HepG2 (cell line): Measurements from ENCODE around the gene DNMT3A. TPM values are rescaled to one million over a fixed set of nuclear protein-coding genes. Genes with fewer than 3 reads are reported as not detected.

ENCODE experiments used
- BCL6 ChIP-seq: IDR thresholded peaks from 2 replicates; pipeline ENCODE4 v1.6.1; 2016; ENCODE audit warnings: missing genetic modification reagents, missing compliant biosample characterization
- DMAP1 ChIP-seq: IDR thresholded peaks from 2 replicates; pipeline ENCODE4 v1.6.1; 2016
- HOXA5 ChIP-seq: sonication (generic); formaldehyde crosslinking; IDR thresholded peaks from 2 replicates; pipeline ENCODE4 v1.4.0; 2020; ENCODE audit warnings: missing genetic modification reagents
- HOXD1 ChIP-seq: sonication (generic); formaldehyde crosslinking; IDR thresholded peaks from 2 replicates; pipeline ENCODE4 v1.5.0; 2020; ENCODE audit warnings: missing genetic modification reagents
- MATR3 ChIP-seq: sonication (generic); formaldehyde crosslinking; IDR thresholded peaks from 2 replicates; pipeline ENCODE4 v1.4.0; 2020; ENCODE audit warnings: missing genetic modification reagents
- PAX8 ChIP-seq: sonication (generic); formaldehyde crosslinking; IDR thresholded peaks from 2 replicates; pipeline ENCODE4 v1.8.0; 2022; ENCODE audit warnings: mild to moderate bottlenecking, missing genetic modification reagents, borderline replicate concordance
- TSC22D2 ChIP-seq: sonication (generic); formaldehyde crosslinking; IDR thresholded peaks from 2 replicates; pipeline ENCODE4 v1.5.1; 2020; ENCODE audit warnings: missing genetic modification reagents, mild to moderate bottlenecking, borderline replicate concordance
- ZNF33A ChIP-seq: sonication (generic); formaldehyde crosslinking; IDR thresholded peaks from 2 replicates; pipeline ENCODE4 v1.5.1; 2020; ENCODE audit warnings: missing genetic modification reagents, mild to moderate bottlenecking, moderate library complexity, borderline replicate concordance
- ZNF446 ChIP-seq: sonication (generic); formaldehyde crosslinking; IDR thresholded peaks from 2 replicates; pipeline ENCODE4 v1.5.0; 2020; ENCODE audit warnings: mild to moderate bottlenecking, missing genetic modification reagents
- ZNF496 ChIP-seq: sonication (generic); formaldehyde crosslinking; IDR thresholded peaks from 2 replicates; pipeline ENCODE4 v1.8.1; 2023; ENCODE audit warnings: mild to moderate bottlenecking, moderate library complexity, missing genetic modification reagents; ENCODE audit not compliant: insufficient replicate concordance
- ZNF570 ChIP-seq: sonication (generic); formaldehyde crosslinking; IDR thresholded peaks from 2 replicates; pipeline ENCODE4 v1.4.0; 2020; ENCODE audit warnings: mild to moderate bottlenecking, missing genetic modification reagents, borderline replicate concordance
- ZNF816 ChIP-seq: sonication (generic); formaldehyde crosslinking; IDR thresholded peaks from 2 replicates; pipeline ENCODE4 v1.8.0; 2022; ENCODE audit warnings: missing genetic modification reagents, mild to moderate bottlenecking, borderline replicate concordance
- polyA plus RNA-seq, 8 experiments: library from polyadenylated mRNA; depleted of rRNA in 3 of 8; stranded (reverse) in 7 of 8; unstranded in 1 of 8; fragments of >200 nt; fragmentation: Illumina TruSeq in 4 of 8; extraction: Trizol in 4 of 8; gene quantifications; 2 replicates each; pipeline versions ENCODE4 v1.2.1 to v1.2.3, GENCODE V29; 2011 to 2016; ENCODE audit warnings: low read depth in 4 of 8, missing spikeins in 1 of 8, mixed read lengths in 1 of 8; ENCODE audit not compliant: insufficient read depth in 1 of 8
- total RNA-seq, 5 experiments: library from RNA; depleted of rRNA; stranded (reverse); fragments of >200 nt; fragmentation: Illumina TruSeq; extraction: Trizol; gene quantifications; 2 replicates each; pipeline ENCODE4 v1.2.3, GENCODE V29; 2016; ENCODE audit warnings: low read depth in 1 of 5
- TF ChIP-seq, protein P1 (sequence below): sonication (generic); formaldehyde crosslinking; IDR thresholded peaks from 2 replicates; pipeline ENCODE4 v1.5.0; 2020; ENCODE audit warnings: mild to moderate bottlenecking, missing genetic modification reagents
- TF ChIP-seq, protein P2 (sequence below): sonication (generic); formaldehyde crosslinking; conservative IDR thresholded peaks from 2 replicates; pipeline ENCODE4 v1.4.0; 2020; ENCODE audit warnings: missing genetic modification reagents
- TF ChIP-seq, protein P3 (sequence below): sonication (generic); formaldehyde crosslinking; IDR thresholded peaks from 2 replicates; pipeline ENCODE4 v1.8.1; 2023; ENCODE audit warnings: mild to moderate bottlenecking, inconsistent platforms, moderate library complexity, missing genetic modification reagents, borderline replicate concordance
- TF ChIP-seq, protein P4 (sequence below): sonication (generic); formaldehyde crosslinking; IDR thresholded peaks from 2 replicates; pipeline ENCODE4 v1.4.0; 2020; ENCODE audit warnings: mild to moderate bottlenecking, missing genetic modification reagents
- TF ChIP-seq, protein P5 (sequence below): sonication (generic); formaldehyde crosslinking; IDR thresholded peaks from 2 replicates; pipeline ENCODE4 v1.8.1; 2023; ENCODE audit warnings: missing genetic modification reagents, mild to moderate bottlenecking, borderline replicate concordance

The DNMT3A gene
- total and polyA plus RNA-seq, 2 of the 13 experiments (the other 11 are each of a cell fraction or from before 2014, with no cell fraction given), result 14.7 to 29.1 TPM

DNA sequence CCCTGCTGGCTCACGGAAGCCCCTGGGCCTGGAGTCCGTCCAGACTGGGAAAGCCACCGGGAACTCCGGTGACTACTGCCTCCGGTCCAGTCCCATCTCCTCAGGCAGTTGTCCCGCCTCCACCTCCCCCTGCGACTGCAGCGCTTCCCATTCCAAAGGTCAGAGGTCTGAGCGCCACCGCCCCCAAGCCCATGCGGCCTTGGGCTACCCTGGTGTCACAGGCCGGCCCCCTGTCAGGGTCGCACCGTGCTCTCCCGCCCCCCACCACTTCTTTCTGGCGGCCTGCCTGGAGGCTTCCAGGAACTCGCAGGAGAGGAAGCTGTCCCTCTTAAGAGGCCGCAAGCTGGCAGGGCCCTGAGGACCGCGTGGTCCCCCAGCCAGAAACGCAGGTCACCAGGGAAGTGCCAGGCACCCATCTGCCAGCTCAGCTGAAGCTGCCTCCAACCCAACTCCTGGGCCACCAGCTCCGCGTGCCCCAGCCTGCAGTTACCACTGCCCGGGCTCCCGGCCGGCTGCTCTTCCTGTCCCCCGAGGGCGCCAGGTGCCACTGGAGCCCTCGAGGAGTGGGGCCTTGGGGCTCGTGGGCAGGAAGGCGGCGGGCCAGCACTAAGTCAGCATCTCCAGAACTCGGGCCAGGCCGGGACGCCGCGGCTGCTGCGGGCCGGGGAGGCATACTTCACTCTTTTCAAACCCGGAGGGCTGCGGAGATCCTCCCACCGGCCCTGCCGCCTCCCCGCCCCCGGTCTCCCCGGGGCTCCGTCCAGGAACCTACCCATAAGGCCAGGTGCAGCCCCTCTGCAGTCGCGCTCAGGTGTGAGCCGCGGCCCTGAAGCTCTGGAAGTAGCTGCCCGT lies 90.1 kb downstream of the DNMT3A start (continued):
- TF ChIP-seq, protein P1, sequence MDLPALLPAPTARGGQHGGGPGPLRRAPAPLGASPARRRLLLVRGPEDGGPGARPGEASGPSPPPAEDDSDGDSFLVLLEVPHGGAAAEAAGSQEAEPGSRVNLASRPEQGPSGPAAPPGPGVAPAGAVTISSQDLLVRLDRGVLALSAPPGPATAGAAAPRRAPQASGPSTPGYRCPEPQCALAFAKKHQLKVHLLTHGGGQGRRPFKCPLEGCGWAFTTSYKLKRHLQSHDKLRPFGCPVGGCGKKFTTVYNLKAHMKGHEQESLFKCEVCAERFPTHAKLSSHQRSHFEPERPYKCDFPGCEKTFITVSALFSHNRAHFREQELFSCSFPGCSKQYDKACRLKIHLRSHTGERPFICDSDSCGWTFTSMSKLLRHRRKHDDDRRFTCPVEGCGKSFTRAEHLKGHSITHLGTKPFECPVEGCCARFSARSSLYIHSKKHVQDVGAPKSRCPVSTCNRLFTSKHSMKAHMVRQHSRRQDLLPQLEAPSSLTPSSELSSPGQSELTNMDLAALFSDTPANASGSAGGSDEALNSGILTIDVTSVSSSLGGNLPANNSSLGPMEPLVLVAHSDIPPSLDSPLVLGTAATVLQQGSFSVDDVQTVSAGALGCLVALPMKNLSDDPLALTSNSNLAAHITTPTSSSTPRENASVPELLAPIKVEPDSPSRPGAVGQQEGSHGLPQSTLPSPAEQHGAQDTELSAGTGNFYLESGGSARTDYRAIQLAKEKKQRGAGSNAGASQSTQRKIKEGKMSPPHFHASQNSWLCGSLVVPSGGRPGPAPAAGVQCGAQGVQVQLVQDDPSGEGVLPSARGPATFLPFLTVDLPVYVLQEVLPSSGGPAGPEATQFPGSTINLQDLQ (CRISPR knock-in tag), result no peak
- TF ChIP-seq, protein P2, sequence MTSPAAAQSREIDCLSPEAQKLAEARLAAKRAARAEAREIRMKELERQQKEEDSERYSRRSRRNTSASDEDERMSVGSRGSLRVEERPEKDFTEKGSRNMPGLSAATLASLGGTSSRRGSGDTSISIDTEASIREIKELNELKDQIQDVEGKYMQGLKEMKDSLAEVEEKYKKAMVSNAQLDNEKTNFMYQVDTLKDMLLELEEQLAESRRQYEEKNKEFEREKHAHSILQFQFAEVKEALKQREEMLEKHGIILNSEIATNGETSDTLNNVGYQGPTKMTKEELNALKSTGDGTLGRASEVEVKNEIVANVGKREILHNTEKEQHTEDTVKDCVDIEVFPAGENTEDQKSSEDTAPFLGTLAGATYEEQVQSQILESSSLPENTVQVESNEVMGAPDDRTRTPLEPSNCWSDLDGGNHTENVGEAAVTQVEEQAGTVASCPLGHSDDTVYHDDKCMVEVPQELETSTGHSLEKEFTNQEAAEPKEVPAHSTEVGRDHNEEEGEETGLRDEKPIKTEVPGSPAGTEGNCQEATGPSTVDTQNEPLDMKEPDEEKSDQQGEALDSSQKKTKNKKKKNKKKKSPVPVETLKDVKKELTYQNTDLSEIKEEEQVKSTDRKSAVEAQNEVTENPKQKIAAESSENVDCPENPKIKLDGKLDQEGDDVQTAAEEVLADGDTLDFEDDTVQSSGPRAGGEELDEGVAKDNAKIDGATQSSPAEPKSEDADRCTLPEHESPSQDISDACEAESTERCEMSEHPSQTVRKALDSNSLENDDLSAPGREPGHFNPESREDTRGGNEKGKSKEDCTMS (CRISPR knock-in tag), result no peak
- TF ChIP-seq MATR3 (no peak), HOXA5 (peak; percentile 93; the same call in 1 of the 2 replicates), DMAP1 (peak; percentile 98), ZNF496 (CRISPR knock-in tag) (no peak), PAX8 (CRISPR knock-in tag) (peak; percentile 94), ZNF33A (no peak), ZNF446 (CRISPR knock-in tag) (peak; percentile 89), TSC22D2 (peak; percentile 83; the same call in 1 of the 2 replicates), ZNF816 (CRISPR knock-in tag) (no peak), ZNF570 (CRISPR knock-in tag) (0 out of 2 replicates have a peak, but pooled peaks have one; percentile 90), BCL6 (CRISPR knock-in tag) (peak; percentile 96), HOXD1 (CRISPR knock-in tag) (peak; percentile 78)
- TF ChIP-seq, protein P3, sequence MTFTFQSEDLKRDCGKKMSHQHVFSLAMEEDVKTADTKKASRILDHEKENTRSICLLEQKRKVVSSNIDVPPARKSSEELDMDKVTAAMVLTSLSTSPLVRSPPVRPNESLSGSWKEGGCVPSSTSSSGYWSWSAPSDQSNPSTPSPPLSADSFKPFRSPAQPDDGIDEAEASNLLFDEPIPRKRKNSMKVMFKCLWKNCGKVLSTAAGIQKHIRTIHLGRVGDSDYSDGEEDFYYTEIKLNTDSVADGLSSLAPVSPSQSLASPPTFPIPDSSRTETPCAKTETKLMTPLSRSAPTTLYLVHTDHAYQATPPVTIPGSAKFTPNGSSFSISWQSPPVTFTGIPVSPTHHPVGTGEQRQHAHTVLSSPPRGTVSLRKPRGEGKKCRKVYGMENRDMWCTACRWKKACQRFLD (CRISPR knock-in tag), result peak; percentile 85
- TF ChIP-seq, protein P4, sequence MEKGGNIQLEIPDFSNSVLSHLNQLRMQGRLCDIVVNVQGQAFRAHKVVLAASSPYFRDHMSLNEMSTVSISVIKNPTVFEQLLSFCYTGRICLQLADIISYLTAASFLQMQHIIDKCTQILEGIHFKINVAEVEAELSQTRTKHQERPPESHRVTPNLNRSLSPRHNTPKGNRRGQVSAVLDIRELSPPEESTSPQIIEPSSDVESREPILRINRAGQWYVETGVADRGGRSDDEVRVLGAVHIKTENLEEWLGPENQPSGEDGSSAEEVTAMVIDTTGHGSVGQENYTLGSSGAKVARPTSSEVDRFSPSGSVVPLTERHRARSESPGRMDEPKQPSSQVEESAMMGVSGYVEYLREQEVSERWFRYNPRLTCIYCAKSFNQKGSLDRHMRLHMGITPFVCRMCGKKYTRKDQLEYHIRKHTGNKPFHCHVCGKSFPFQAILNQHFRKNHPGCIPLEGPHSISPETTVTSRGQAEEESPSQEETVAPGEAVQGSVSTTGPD (CRISPR knock-in tag), result peak; percentile 67
- TF ChIP-seq, protein P5, sequence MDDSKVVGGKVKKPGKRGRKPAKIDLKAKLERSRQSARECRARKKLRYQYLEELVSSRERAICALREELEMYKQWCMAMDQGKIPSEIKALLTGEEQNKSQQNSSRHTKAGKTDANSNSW (CRISPR knock-in tag), result peak; percentile 83; the same call in 1 of the 2 replicates
